GM12878 (cell line): ENCODE measurements around the gene ABCC11. TPM values are rescaled to one million over a fixed set of nuclear protein-coding genes. Genes with fewer than 3 reads are reported as not detected.

ENCODE experiments used
- ATAC-seq: fragments of 200-7000 bp; cut with Tn5 transposase; 3 replicates; pipeline ENCODE4 v1.9.1; 2020; ENCODE audit warnings: mild to moderate bottlenecking, moderate library complexity
- BruUV-seq: library from RNA; stranded (reverse); fragments of 400-500 nt; replicated peaks from 2 replicates; lab custom pipeline; 2021; lab: Mats Ljungman, UMichigan
- CTCF ChIA-PET: fragments of 300-600 bp; sonication (Branson Sonifier 250); formaldehyde crosslinking; extraction: SDS; loops from one replicate; lab custom pipeline; 2021; ENCODE audit warnings: inconsistent platforms; lab: Yijun Ruan, JAX
- POLR2A ChIA-PET: fragments of 350-600 bp; formaldehyde crosslinking; extraction: SDS; loops from one replicate; lab custom pipeline; 2021; ENCODE audit warnings: inconsistent platforms; lab: Charles Lee
- RAD21 ChIA-PET: fragments of 300-600 bp; sonication (Branson Sonifier 250); formaldehyde crosslinking; loops from one replicate; lab custom pipeline; 2023; ENCODE audit warnings: antibody characterized with exemption; ENCODE audit not compliant: unreplicated experiment; lab: Charles Lee
- SMC1A ChIA-PET: fragments of 300-600 bp; sonication (Branson Sonifier 250); formaldehyde crosslinking; loops from one replicate; lab custom pipeline; 2023; ENCODE audit not compliant: unreplicated experiment, uncharacterized antibody; lab: Charles Lee
- DNase-seq: peaks from one replicate; pipeline ENCODE4 v3.0.0-alpha.2; 2011; ENCODE audit warnings: low read depth, low spot score
- FAIRE-seq: peaks from 3 replicates; lab custom pipeline; 2011; peaks lifted over from hg19 to GRCh38; lab: Jason Lieb, UNC
- H2AFZ ChIP-seq: 2 replicates; pipeline ENCODE4 v1.6.0; 2011; ENCODE audit warnings: low read depth, low read length, control low read depth; ENCODE audit not compliant: control insufficient read depth
- H3K27ac ChIP-seq: 2 replicates; pipeline ENCODE4 v1.5.1; 2011; ENCODE audit warnings: control low read depth; ENCODE audit not compliant: control insufficient read depth, insufficient read depth
- H3K27me3 ChIP-seq, 2 experiments: replicated peaks in 1 of 2; 2 replicates each; pipeline versions ENCODE4 v1.6.0 to v1.6.1; 2011; ENCODE audit warnings: low read length in 1 of 2; ENCODE audit not compliant: control insufficient read depth in 2 of 2, insufficient read depth in 2 of 2
- H3K36me3 ChIP-seq, 2 experiments: 2 replicates each; pipeline ENCODE4 v1.5.1; 2011; ENCODE audit warnings: low read length in 1 of 2; ENCODE audit not compliant: control insufficient read depth in 2 of 2, insufficient read depth in 2 of 2
- H3K4me1 ChIP-seq: 2 replicates; pipeline ENCODE4 v1.6.1; 2011; ENCODE audit warnings: mild to moderate bottlenecking, low read length, moderate library complexity, mixed read lengths; ENCODE audit not compliant: control insufficient read depth, insufficient read depth
- H3K4me2 ChIP-seq: 2 replicates; pipeline ENCODE4 v1.6.0; 2011; ENCODE audit warnings: control low read depth; ENCODE audit not compliant: control insufficient read depth, insufficient read depth
- H3K4me3 ChIP-seq: fragments of 200-600 bp; sonication (generic); 2 replicates; pipeline ENCODE4 v1.5.1; 2016
- H3K79me2 ChIP-seq: 2 replicates; pipeline ENCODE4 v1.6.0; 2011; ENCODE audit warnings: low read length; ENCODE audit not compliant: control insufficient read depth, insufficient read depth
- H3K9ac ChIP-seq: 2 replicates; pipeline ENCODE4 v1.8.0; 2011; ENCODE audit warnings: low read length, control low read depth, mixed read lengths; ENCODE audit not compliant: control insufficient read depth, insufficient read depth
- H3K9me3 ChIP-seq: replicated peaks from 3 replicates; pipeline ENCODE4 v1.5.1; 2011; ENCODE audit warnings: mild to moderate bottlenecking, low read length; ENCODE audit not compliant: control insufficient read depth, insufficient read depth
- H4K20me1 ChIP-seq: 2 replicates; pipeline ENCODE4 v1.6.0; 2011; ENCODE audit not compliant: control insufficient read depth, insufficient read depth
- BMI1 ChIP-seq: fragments of 450-650 bp; IDR thresholded peaks from 2 replicates; pipeline ENCODE4 v1.6.1; 2016; ENCODE audit warnings: mild to moderate bottlenecking, moderate library complexity, borderline replicate concordance
- CBX3 ChIP-seq: fragments of 200-600 bp; sonication (generic); IDR thresholded peaks from 2 replicates; pipeline ENCODE4 v1.6.1; 2016; ENCODE audit warnings: low read depth, borderline replicate concordance
- CBX5 ChIP-seq: sonication (generic); IDR thresholded peaks from 2 replicates; pipeline ENCODE4 v1.6.1; 2016; ENCODE audit warnings: low read depth, moderate library complexity, mild to moderate bottlenecking, inconsistent platforms
- EED ChIP-seq: sonication (generic); IDR thresholded peaks from 2 replicates; pipeline ENCODE4 v1.6.1; 2016; ENCODE audit warnings: antibody characterized with exemption, low read depth
- FOXM1 ChIP-seq: IDR thresholded peaks from 2 replicates; pipeline ENCODE4 v1.6.1; 2012; ENCODE audit warnings: low read depth, mild to moderate bottlenecking, inconsistent platforms, low read length, moderate library complexity
- HCFC1 ChIP-seq: fragments of 150-350 bp; IDR thresholded peaks from 2 replicates; pipeline ENCODE4 v1.6.1; 2014; ENCODE audit warnings: low read length
- IKZF1 ChIP-seq: fragments of 450-650 bp; conservative IDR thresholded peaks from 2 replicates; pipeline ENCODE4 v1.6.1; 2017; ENCODE audit warnings: antibody characterized with exemption, mild to moderate bottlenecking
- KLF5 ChIP-seq: fragments of 450-650 bp; IDR thresholded peaks from 2 replicates; pipeline ENCODE4 v1.6.1; 2014; ENCODE audit warnings: mild to moderate bottlenecking; ENCODE audit not compliant: partially characterized antibody
- POU2F2 ChIP-seq: IDR thresholded peaks from 3 replicates; pipeline ENCODE4 v1.6.1; 2011; ENCODE audit warnings: low read depth, mild to moderate bottlenecking, low read length, borderline replicate concordance
- RELA ChIP-seq: fragments of 450-650 bp; IDR thresholded peaks from 2 replicates; pipeline ENCODE4 v1.8.0; 2014; ENCODE audit warnings: borderline replicate concordance; ENCODE audit not compliant: partially characterized antibody
- SP1 ChIP-seq: IDR thresholded peaks from one replicate; pipeline ENCODE4 v1.6.1; 2011; ENCODE audit warnings: low read depth, low read length
- SPI1 ChIP-seq: IDR thresholded peaks from 2 replicates; pipeline ENCODE4 v1.6.1; 2011; ENCODE audit warnings: low read depth, mild to moderate bottlenecking, low read length, moderate library complexity, borderline replicate concordance; ENCODE audit not compliant: insufficient read depth
- SREBF1 ChIP-seq: IDR thresholded peaks from 2 replicates; pipeline ENCODE4 v1.6.1; 2012; ENCODE audit warnings: mild to moderate bottlenecking, low read length
- STAT3 ChIP-seq: IDR thresholded peaks from 2 replicates; pipeline ENCODE4 v1.6.1; 2011; ENCODE audit warnings: low read depth, low read length, improper control_type of control experiment
- ZBTB11 ChIP-seq: fragments of 450-650 bp; formaldehyde crosslinking; IDR thresholded peaks from 2 replicates; pipeline ENCODE4 v1.5.0; 2022; ENCODE audit warnings: mild to moderate bottlenecking, missing genetic modification characterization
- WGBS: methylation state at CpG from one replicate; pipeline ENCODE4 v1.1.6; 2016; ENCODE audit warnings: low lambda C conversion rate; ENCODE audit not compliant: insufficient replicate concordance, insufficient coverage; ENCODE audit errors: missing lambda C conversion rate; 5-methylcytosine and 5-hydroxymethylcytosine counted together
- in situ Hi-C: fragments of 300-500 bp; cut with MboI; formaldehyde crosslinking; loops from 9 replicates; pipeline ENCODE4 v1.14.3; 2018; ENCODE audit warnings: mixed read lengths
- intact Hi-C: fragments of 100-400 bp; cut with micrococcal nuclease; formaldehyde crosslinking; loops from one replicate; pipeline ENCODE4 v1.14.2; 2022; ENCODE audit not compliant: unreplicated experiment
- polyA plus RNA-seq, 11 experiments: library from polyadenylated mRNA; depleted of rRNA in 4 of 11; unstranded in 6 of 11; stranded (reverse) in 5 of 11; fragments of >200 nt; fragmentation: Nextera tagmentation in 4 of 11; fragmentation: Illumina TruSeq in 1 of 11; extraction: Ambion mirVana in 4 of 11; extraction: Trizol in 1 of 11; gene quantifications; 1 replicate in 1 of 11; 2 replicates in 10 of 11; pipeline versions ENCODE4 v1.2.1 to v1.2.3, GENCODE V29; 2011 to 2016; ENCODE audit warnings: inconsistent platforms in 2 of 11, missing spikeins in 2 of 11, low read depth in 1 of 11
- total RNA-seq, 4 experiments: library from RNA; depleted of rRNA in 3 of 4; stranded (reverse); fragments of >200 nt in 3 of 4; fragmentation: Illumina TruSeq in 1 of 4; extraction: Trizol in 1 of 4; gene quantifications; 2 replicates each; pipeline versions ENCODE4 v1.2.1 to v1.2.3, GENCODE V29; 2013 to 2021
- TF ChIP-seq, protein P1 (sequence below): fragments of 450-650 bp; IDR thresholded peaks from 2 replicates; pipeline ENCODE4 v1.6.1; 2017; ENCODE audit warnings: mild to moderate bottlenecking, moderate library complexity
- TF ChIP-seq, protein P2 (sequence below): fragments of 450-650 bp; conservative IDR thresholded peaks from 2 replicates; pipeline ENCODE4 v1.6.1; 2017; ENCODE audit warnings: mild to moderate bottlenecking, moderate library complexity

Gene ABCC11
- total and polyA plus RNA-seq, 10 of the 15 experiments (the other 5 are each of a cell fraction or from before 2014, with no cell fraction given) = 0.04 to 0.20 (median 0.10) TPM; not detected in 6

DNA sequence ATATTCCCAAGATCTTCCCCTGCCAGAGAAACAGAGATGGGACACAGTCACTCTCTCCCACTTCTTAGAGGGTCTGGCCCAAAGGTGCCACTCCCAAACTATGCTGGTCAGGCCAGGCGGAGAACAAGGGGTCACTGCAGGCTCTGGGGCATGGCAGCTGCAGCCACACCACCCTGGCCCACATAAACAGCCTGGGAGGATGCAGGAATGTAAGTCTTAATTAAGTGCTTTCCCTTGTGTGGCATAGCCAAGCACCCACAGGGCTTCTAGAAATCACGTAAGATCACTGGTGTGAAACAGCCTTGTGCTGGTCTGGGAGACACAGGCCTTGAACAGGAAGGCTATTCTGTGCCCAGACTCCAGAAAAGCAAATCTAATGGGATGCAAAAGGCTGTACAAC is 123.1 kb downstream of the ABCC11 start:
- DNase-seq (no peak), ATAC-seq (no peak; the same call in 2 of the 3 replicates), FAIRE-seq (no peak)
- SMC1A ChIA-PET = interaction anchor here (0.8 to 1.2 kb wide), 3 partner anchors 15 to 64 kb away, joined by 3 to 5 read pairs (median 3); no protein-coding TSS in a partner anchor
- Histone ChIP-seq H4K20me1 (no peaks in the 10 kb centered on the region), H3K27me3 (no peaks in the 10 kb centered on the region), H3K36me3 (no peaks in the 10 kb centered on the region), H2AFZ (no peak overlapping the region), H3K4me3 (no peak overlapping the region), H3K27ac (no peak overlapping the region), H3K4me2 (no peak overlapping the region), H3K4me1 (no peaks in the 10 kb centered on the region; the same call in 1 of the 2 replicates), H3K9ac (no peak overlapping the region), H3K9me3 (no peaks in the 10 kb centered on the region), H3K79me2 (no peaks in the 10 kb centered on the region)
- in situ Hi-C loops = no loop called here
- POLR2A ChIA-PET = no interaction called here
- TF ChIP-seq BMI1 = no peak
- TF ChIP-seq CBX3 = no peak
- no peak for TF ChIP-seq POU2F2
- no peak for TF ChIP-seq ZBTB11
- no peak for TF ChIP-seq STAT3
- no peak for TF ChIP-seq FOXM1
- TF ChIP-seq, protein P1, sequence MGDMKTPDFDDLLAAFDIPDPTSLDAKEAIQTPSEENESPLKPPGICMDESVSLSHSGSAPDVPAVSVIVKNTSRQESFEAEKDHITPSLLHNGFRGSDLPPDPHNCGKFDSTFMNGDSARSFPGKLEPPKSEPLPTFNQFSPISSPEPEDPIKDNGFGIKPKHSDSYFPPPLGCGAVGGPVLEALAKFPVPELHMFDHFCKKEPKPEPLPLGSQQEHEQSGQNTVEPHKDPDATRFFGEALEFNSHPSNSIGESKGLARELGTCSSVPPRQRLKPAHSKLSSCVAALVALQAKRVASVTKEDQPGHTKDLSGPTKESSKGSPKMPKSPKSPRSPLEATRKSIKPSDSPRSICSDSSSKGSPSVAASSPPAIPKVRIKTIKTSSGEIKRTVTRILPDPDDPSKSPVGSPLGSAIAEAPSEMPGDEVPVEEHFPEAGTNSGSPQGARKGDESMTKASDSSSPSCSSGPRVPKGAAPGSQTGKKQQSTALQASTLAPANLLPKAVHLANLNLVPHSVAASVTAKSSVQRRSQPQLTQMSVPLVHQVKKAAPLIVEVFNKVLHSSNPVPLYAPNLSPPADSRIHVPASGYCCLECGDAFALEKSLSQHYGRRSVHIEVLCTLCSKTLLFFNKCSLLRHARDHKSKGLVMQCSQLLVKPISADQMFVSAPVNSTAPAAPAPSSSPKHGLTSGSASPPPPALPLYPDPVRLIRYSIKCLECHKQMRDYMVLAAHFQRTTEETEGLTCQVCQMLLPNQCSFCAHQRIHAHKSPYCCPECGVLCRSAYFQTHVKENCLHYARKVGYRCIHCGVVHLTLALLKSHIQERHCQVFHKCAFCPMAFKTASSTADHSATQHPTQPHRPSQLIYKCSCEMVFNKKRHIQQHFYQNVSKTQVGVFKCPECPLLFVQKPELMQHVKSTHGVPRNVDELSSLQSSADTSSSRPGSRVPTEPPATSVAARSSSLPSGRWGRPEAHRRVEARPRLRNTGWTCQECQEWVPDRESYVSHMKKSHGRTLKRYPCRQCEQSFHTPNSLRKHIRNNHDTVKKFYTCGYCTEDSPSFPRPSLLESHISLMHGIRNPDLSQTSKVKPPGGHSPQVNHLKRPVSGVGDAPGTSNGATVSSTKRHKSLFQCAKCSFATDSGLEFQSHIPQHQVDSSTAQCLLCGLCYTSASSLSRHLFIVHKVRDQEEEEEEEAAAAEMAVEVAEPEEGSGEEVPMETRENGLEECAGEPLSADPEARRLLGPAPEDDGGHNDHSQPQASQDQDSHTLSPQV = no peak
- no peak for TF ChIP-seq IKZF1
- no peak for TF ChIP-seq EED
- TF ChIP-seq SREBF1 = no peak
- no peak for TF ChIP-seq SPI1
- no peak for TF ChIP-seq HCFC1
- TF ChIP-seq SP1 = no peak
- TF ChIP-seq, protein P2, sequence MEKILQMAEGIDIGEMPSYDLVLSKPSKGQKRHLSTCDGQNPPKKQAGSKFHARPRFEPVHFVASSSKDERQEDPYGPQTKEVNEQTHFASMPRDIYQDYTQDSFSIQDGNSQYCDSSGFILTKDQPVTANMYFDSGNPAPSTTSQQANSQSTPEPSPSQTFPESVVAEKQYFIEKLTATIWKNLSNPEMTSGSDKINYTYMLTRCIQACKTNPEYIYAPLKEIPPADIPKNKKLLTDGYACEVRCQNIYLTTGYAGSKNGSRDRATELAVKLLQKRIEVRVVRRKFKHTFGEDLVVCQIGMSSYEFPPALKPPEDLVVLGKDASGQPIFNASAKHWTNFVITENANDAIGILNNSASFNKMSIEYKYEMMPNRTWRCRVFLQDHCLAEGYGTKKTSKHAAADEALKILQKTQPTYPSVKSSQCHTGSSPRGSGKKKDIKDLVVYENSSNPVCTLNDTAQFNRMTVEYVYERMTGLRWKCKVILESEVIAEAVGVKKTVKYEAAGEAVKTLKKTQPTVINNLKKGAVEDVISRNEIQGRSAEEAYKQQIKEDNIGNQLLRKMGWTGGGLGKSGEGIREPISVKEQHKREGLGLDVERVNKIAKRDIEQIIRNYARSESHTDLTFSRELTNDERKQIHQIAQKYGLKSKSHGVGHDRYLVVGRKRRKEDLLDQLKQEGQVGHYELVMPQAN = no peak
- TF ChIP-seq KLF5 = no peak
- no peak for TF ChIP-seq CBX5
- no peak for TF ChIP-seq RELA
- WGBS = 0% methylated on average over 2 of the region's 2 CpGs
- intact Hi-C loops = no loop called here
- RAD21 ChIA-PET = no interaction called here
- CTCF ChIA-PET = interaction anchor here (0.7 to 2.1 kb wide), 4 partner anchors 33 to 251 kb away, joined by 3 to 5 read pairs (median 4); no protein-coding TSS in a partner anchor
- no TSS peak for BruUV-seq
